HG03457 (cell line): ENCODE data around the gene DNAJC2.
"Not testable (repeated sequence)": the region's sequence is repeated elsewhere in the genome, so short reads cannot be mapped to it uniquely, and the experiment has no call there.

ENCODE experiments used
- ATAC-seq: cut with Tn5 transposase; IDR thresholded peaks from one replicate; pipeline ENCODE4 v1.9.1; 2021; ENCODE audit warnings: moderate number of reproducible peaks; ENCODE audit not compliant: unreplicated experiment

DNAJC2 gene

DNA sequence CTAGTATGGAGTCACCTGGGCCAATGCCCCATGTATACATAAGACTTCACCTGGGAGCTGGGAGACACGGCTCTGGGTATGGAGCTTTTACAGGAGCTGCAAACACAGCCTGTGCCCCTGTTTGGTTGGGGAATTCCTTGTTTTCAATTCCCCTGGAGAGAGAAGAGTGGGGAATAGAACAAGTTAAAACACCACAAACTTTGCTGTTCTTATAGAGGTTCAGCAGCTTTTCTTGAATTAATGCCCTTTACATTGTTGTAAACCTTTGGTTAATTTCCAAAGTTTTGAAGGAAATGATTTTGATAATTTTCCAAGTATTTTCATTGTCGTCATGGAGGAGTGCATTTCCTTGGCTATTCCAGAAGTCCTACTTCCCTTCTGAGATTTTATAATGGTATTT is 66.4 kb downstream of the DNAJC2 start:
- not testable (repeated sequence) for ATAC-seq

DNA sequence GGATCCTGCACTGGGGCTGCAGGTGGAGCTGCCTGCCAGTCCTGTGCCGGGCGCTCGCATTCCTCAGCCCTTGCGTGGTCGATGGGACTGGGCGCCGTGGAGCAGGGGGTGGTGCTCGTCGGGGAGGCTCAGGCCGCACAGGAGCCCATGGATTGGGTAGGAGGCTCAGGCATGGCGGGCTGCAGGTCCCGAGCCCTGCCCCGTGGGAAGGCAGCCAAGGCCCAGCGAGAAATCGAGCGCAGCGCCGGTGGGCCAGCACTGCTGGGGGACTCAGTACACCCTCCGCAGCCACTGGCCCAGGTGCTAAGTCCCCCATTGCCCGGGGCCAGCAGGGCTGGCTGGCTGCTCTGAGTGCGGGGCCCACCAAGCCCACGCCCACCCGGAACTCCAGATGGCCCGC is 69.7 kb downstream of the DNAJC2 start:
- not testable (repeated sequence) for ATAC-seq

DNA sequence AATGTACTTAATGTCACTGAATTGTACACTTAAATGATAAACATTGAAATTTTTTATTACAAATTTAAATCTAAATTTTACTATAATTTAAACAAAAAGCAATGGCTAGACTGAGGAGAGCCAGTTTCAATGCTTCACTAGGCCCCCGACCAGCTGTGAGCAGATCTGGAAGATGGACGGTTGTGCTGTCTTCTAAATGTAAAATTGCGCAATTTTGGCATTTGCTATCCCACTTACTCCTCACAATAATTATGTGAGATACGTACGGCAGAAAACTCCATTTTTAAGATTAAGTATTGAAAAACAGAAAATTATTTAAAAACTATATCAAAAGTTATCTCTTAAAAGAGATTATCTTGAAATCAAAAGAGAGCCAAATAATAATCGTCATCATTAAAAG is 71.2 kb downstream of the DNAJC2 start:
- not testable (repeated sequence) for ATAC-seq

DNA sequence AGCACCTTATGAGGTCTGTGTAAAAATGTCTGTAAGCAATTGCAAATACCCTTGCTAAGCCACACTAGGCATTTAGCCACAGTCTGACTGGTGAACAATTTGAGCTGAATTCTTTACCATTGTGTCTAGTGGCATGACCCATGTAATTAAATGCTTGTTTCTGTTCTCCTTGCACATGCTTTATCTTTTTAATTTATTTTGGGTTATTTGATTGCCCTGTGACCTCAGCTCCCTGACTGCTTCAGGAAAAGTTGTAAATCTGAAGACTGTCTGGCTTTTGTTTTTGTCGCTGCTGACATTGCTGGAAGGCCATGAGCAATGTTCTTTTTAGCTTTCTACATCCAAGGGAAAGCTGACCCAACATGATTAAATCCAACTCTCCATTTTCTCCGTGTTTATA is 78.3 kb downstream of the DNAJC2 start:
- ATAC-seq = not testable (repeated sequence)

DNA sequence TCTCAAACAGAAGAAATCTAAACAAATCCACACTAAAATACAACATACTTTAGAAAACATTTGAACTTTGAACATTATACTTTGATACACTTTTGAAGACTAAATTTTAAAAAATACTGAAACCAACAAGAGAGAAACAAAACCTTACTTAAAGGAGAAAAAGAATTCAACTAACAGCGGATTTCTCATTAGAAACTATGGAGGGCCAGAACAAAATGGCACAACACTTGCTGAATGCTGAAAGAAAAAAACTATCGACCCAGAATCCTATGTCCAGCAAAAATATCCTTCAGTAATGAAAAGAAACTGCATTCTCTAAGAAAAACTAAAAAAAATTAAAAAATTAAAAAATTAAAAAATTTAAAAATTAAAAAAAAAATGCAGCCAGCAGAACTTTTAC is 80.5 kb downstream of the DNAJC2 start:
- not testable (repeated sequence) for ATAC-seq
